ENCODE measurements around the gene TP53AIP1.

TP53AIP1 gene

GRCh38 chr11:128916037-128916572, 26.6 kb downstream of the TP53AIP1 start:
- Histone ChIP-seq H3K36me3 (ENCODE audit: insufficient read depth, low read length) (no peaks in the 10 kb centered on the region), H2AFZ (ENCODE audit: low read depth, low read length) (no peak overlapping the region), H3K4me3 (ENCODE audit: low read length) (no peak overlapping the region), H3K9me3 (ENCODE audit: low read length) (no peaks in the 10 kb centered on the region), H3K4me1 (ENCODE audit: insufficient read depth, low read length) (no peaks in the 10 kb centered on the region), H3K27me3 (ENCODE audit: insufficient read depth, low read length) (no peaks in the 10 kb centered on the region)

GRCh38 chr11:128915149-128915521, 27.5 kb downstream of the TP53AIP1 start:
- H3K4me3 ChIP-seq (ENCODE audit: low read length) = no peak overlapping the region
- H2AFZ ChIP-seq (ENCODE audit: low read depth, low read length) = no peak overlapping the region
- no peaks in the 10 kb centered on the region for H3K27me3 ChIP-seq (ENCODE audit: insufficient read depth, low read length)

GRCh38 chr11:128914216-128915148, 28.2 kb downstream of the TP53AIP1 start:
- Histone ChIP-seq H3K4me1 (ENCODE audit: insufficient read depth, low read length) (no peaks in the 10 kb centered on the region), H3K36me3 (ENCODE audit: insufficient read depth, low read length) (no peaks in the 10 kb centered on the region), H2AFZ (ENCODE audit: low read depth, low read length) (no peak overlapping the region), H3K4me3 (ENCODE audit: low read length) (no peak overlapping the region), H3K27me3 (ENCODE audit: insufficient read depth, low read length) (no peaks in the 10 kb centered on the region), H3K9me3 (ENCODE audit: low read length) (no peaks in the 10 kb centered on the region)

More at GRCh38 chr11:128915149-128915521, 27.5 kb downstream of the TP53AIP1 start:
- no peaks in the 10 kb centered on the region for H3K9me3 ChIP-seq (ENCODE audit: low read length)
- no peaks in the 10 kb centered on the region for H3K36me3 ChIP-seq (ENCODE audit: insufficient read depth, low read length)
- H3K4me1 ChIP-seq (ENCODE audit: insufficient read depth, low read length) = no peaks in the 10 kb centered on the region

- Histone ChIP-seq H3K27me3 (ENCODE audit: insufficient read depth, low read length) (no peaks in the 10 kb centered on the region), H3K9me3 (ENCODE audit: low read length) (no peaks in the 10 kb centered on the region), H3K4me1 (ENCODE audit: insufficient read depth, low read length) (no peaks in the 10 kb centered on the region), H2AFZ (ENCODE audit: low read depth, low read length) (no peak overlapping the region), H3K4me3 (ENCODE audit: low read length) (no peak overlapping the region), H3K36me3 (ENCODE audit: insufficient read depth, low read length) (no peaks in the 10 kb centered on the region)
These were observed 28.9 kb downstream of the TP53AIP1 start for GRCh38 chr11:128913806-128914205.

GRCh38 chr11:128911701-128912100, 31.0 kb downstream of the TP53AIP1 start:
- Histone ChIP-seq H3K9me3 (ENCODE audit: low read length) (no peaks in the 10 kb centered on the region), H3K4me1 (ENCODE audit: insufficient read depth, low read length) (no peaks in the 10 kb centered on the region), H3K36me3 (ENCODE audit: insufficient read depth, low read length) (no peaks in the 10 kb centered on the region), H3K4me3 (ENCODE audit: low read length) (no peak overlapping the region), H3K27me3 (ENCODE audit: insufficient read depth, low read length) (no peaks in the 10 kb centered on the region), H2AFZ (ENCODE audit: low read depth, low read length) (no peak overlapping the region)

- H3K4me3 ChIP-seq (ENCODE audit: low read length) = no peak overlapping the region
- H3K36me3 ChIP-seq (ENCODE audit: insufficient read depth, low read length) = no peaks in the 10 kb centered on the region
- no peaks in the 10 kb centered on the region for H3K9me3 ChIP-seq (ENCODE audit: low read length)
- no peak overlapping the region for H2AFZ ChIP-seq (ENCODE audit: low read depth, low read length)
- H3K4me1 ChIP-seq (ENCODE audit: insufficient read depth, low read length) = no peaks in the 10 kb centered on the region
- no peaks in the 10 kb centered on the region for H3K27me3 ChIP-seq (ENCODE audit: insufficient read depth, low read length)
These were observed 31.4 kb downstream of the TP53AIP1 start for GRCh38 chr11:128911239-128911638.

- H3K4me1 ChIP-seq (ENCODE audit: insufficient read depth, low read length) = no peaks in the 10 kb centered on the region
- H3K9me3 ChIP-seq (ENCODE audit: low read length) = no peaks in the 10 kb centered on the region
- no peak overlapping the region for H3K4me3 ChIP-seq (ENCODE audit: low read length)
- H3K27me3 ChIP-seq (ENCODE audit: insufficient read depth, low read length) = no peaks in the 10 kb centered on the region
- H2AFZ ChIP-seq (ENCODE audit: low read depth, low read length) = no peak overlapping the region
- no peaks in the 10 kb centered on the region for H3K36me3 ChIP-seq (ENCODE audit: insufficient read depth, low read length)
These were observed 32.1 kb downstream of the TP53AIP1 start for GRCh38 chr11:128910576-128910975.

GRCh38 chr11:128909438-128910125, 33.1 kb downstream of the TP53AIP1 start:
- Histone ChIP-seq H3K9me3 (ENCODE audit: low read length) (no peaks in the 10 kb centered on the region), H3K36me3 (ENCODE audit: insufficient read depth, low read length) (no peaks in the 10 kb centered on the region), H2AFZ (ENCODE audit: low read depth, low read length) (no peak overlapping the region), H3K4me3 (ENCODE audit: low read length) (no peak overlapping the region), H3K4me1 (ENCODE audit: insufficient read depth, low read length) (no peaks in the 10 kb centered on the region), H3K27me3 (ENCODE audit: insufficient read depth, low read length) (peaks cover under 1% of the 10 kb centered on the region)

GRCh38 chr11:128908391-128909246, 34.1 kb downstream of the TP53AIP1 start:
- Histone ChIP-seq H3K9me3 (ENCODE audit: low read length) (no peaks in the 10 kb centered on the region), H3K27me3 (ENCODE audit: insufficient read depth, low read length) (peaks cover 6% of the 10 kb centered on the region), H3K36me3 (ENCODE audit: insufficient read depth, low read length) (no peaks in the 10 kb centered on the region), H3K4me1 (ENCODE audit: insufficient read depth, low read length) (peaks cover 2% of the 10 kb centered on the region), H3K4me3 (ENCODE audit: low read length) (no peak overlapping the region), H2AFZ (ENCODE audit: low read depth, low read length) (no peak overlapping the region)

- H3K4me1 ChIP-seq (ENCODE audit: insufficient read depth, low read length) = peaks cover 2% of the 10 kb centered on the region
- no peaks in the 10 kb centered on the region for H3K36me3 ChIP-seq (ENCODE audit: insufficient read depth, low read length)
- H3K4me3 ChIP-seq (ENCODE audit: low read length) = no peak overlapping the region
- no peak overlapping the region for H2AFZ ChIP-seq (ENCODE audit: low read depth, low read length)
- H3K9me3 ChIP-seq (ENCODE audit: low read length) = no peaks in the 10 kb centered on the region
- H3K27me3 ChIP-seq (ENCODE audit: insufficient read depth, low read length) = peaks cover 7% of the 10 kb centered on the region
These were observed 35.1 kb downstream of the TP53AIP1 start for GRCh38 chr11:128907585-128907984.

GRCh38 chr11:128906185-128907050, 36.3 kb downstream of the TP53AIP1 start:
- Histone ChIP-seq H2AFZ (ENCODE audit: low read depth, low read length) (no peak overlapping the region), H3K9me3 (ENCODE audit: low read length) (no peaks in the 10 kb centered on the region), H3K27me3 (ENCODE audit: insufficient read depth, low read length) (peaks cover 19% of the 10 kb centered on the region), H3K4me3 (ENCODE audit: low read length) (no peak overlapping the region), H3K36me3 (ENCODE audit: insufficient read depth, low read length) (no peaks in the 10 kb centered on the region), H3K4me1 (ENCODE audit: insufficient read depth, low read length) (peaks cover 5% of the 10 kb centered on the region)
